K562 (cell line): ENCODE results near the gene SNCB. TPM values are rescaled to one million over a fixed set of nuclear protein-coding genes. Genes with fewer than 3 reads are reported as not detected.

Experiments
- ATF7 ChIP-seq: fragments of 450-650 bp; IDR thresholded peaks from 2 replicates; pipeline ENCODE4 v1.7.1; 2014; ENCODE audit warnings: mild to moderate bottlenecking, moderate library complexity
- BACH1 ChIP-seq: fragments of 200-800 bp; sonication (Bioruptor generic); IDR thresholded peaks from 2 replicates; pipeline ENCODE4 v1.6.1; 2016; ENCODE audit warnings: missing genetic modification characterization, missing compliant biosample characterization
- BRCA1 ChIP-seq, 2 experiments: fragments of 450-650 bp in 1 of 2; sonication (generic) in 1 of 2; formaldehyde crosslinking in 1 of 2; IDR thresholded peaks; 2 replicates each; pipeline versions ENCODE4 v1.5.0 to v1.6.1; 2017 to 2020; ENCODE audit warnings: mild to moderate bottlenecking in 1 of 2, missing genetic modification reagents in 1 of 2
- CCAR2 ChIP-seq: fragments of 200-400 bp; formaldehyde crosslinking; IDR thresholded peaks from 2 replicates; pipeline ENCODE4 v1.6.1; 2017; ENCODE audit warnings: mild to moderate bottlenecking, low read depth, low read length
- CXXC5 ChIP-seq: fragments of 250-450 bp; sonication (Bioruptor Pico); IDR thresholded peaks from 2 replicates; pipeline ENCODE4 v1.8.0; 2022; ENCODE audit warnings: inconsistent platforms, mild to moderate bottlenecking, moderate library complexity
- EGR1 ChIP-seq: fragments of 450-650 bp; conservative IDR thresholded peaks from 2 replicates; pipeline ENCODE4 v1.6.1; 2017; ENCODE audit warnings: mild to moderate bottlenecking
- ESRRA ChIP-seq: fragments of 450-650 bp; IDR thresholded peaks from 2 replicates; pipeline ENCODE4 v1.6.1; 2014; ENCODE audit warnings: low read depth, mild to moderate bottlenecking, moderate library complexity, borderline replicate concordance
- ETV5 ChIP-seq: sonication (generic); formaldehyde crosslinking; IDR thresholded peaks from 2 replicates; pipeline ENCODE4 v1.4.0; 2020; ENCODE audit warnings: low read depth, mild to moderate bottlenecking, missing genetic modification reagents
- KLF6 ChIP-seq: fragments of 250-450 bp; sonication (Bioruptor Pico); IDR thresholded peaks from 2 replicates; pipeline ENCODE4 v1.4.0; 2020; ENCODE audit warnings: mild to moderate bottlenecking, moderate library complexity, borderline replicate concordance
- NCOR1 ChIP-seq: fragments of 450-650 bp; IDR thresholded peaks from 2 replicates; pipeline ENCODE4 v1.6.1; 2016; ENCODE audit warnings: mild to moderate bottlenecking, moderate library complexity
- SMC3 ChIP-seq: conservative IDR thresholded peaks from 2 replicates; pipeline ENCODE4 v1.6.1; 2011; ENCODE audit warnings: low read depth, low read length, improper control_type of control experiment; ENCODE audit not compliant: insufficient read depth
- SOX6 ChIP-seq: fragments of 450-650 bp; IDR thresholded peaks from 2 replicates; pipeline ENCODE4 v1.6.1; 2014; ENCODE audit warnings: mild to moderate bottlenecking
- TFAP4 ChIP-seq: sonication (generic); formaldehyde crosslinking; IDR thresholded peaks from 2 replicates; pipeline ENCODE4 v1.8.0; 2022; ENCODE audit warnings: missing genetic modification reagents, mild to moderate bottlenecking, moderate library complexity, borderline replicate concordance
- ZNF695 ChIP-seq: fragments of 450-650 bp; formaldehyde crosslinking; IDR thresholded peaks from 2 replicates; pipeline ENCODE4 v1.4.0; 2020; ENCODE audit warnings: mild to moderate bottlenecking, moderate library complexity
- ZNF707 ChIP-seq: fragments of 250-450 bp; sonication (Bioruptor Pico); conservative IDR thresholded peaks from 2 replicates; pipeline ENCODE4 v1.8.0; 2022; ENCODE audit warnings: inconsistent platforms, mild to moderate bottlenecking, moderate library complexity
- ZNF780A ChIP-seq: fragments of 250-450 bp; sonication (Bioruptor Pico); IDR thresholded peaks from 2 replicates; pipeline ENCODE4 v1.5.0; 2021; ENCODE audit warnings: mild to moderate bottlenecking
- polyA plus RNA-seq, 8 experiments: library from polyadenylated mRNA; depleted of rRNA in 4 of 8; stranded (reverse) in 5 of 8; unstranded in 3 of 8; fragments of >200 nt; fragmentation: Nextera tagmentation in 2 of 8; fragmentation: Illumina TruSeq in 1 of 8; extraction: Ambion mirVana in 2 of 8; extraction: Trizol in 1 of 8; gene quantifications; 2 replicates each; pipeline versions ENCODE4 v1.2.1 to v1.2.3, GENCODE V29; 2011 to 2014; ENCODE audit warnings: inconsistent platforms in 1 of 8, missing spikeins in 1 of 8
- total RNA-seq, 7 experiments: library from RNA; depleted of rRNA in 6 of 7; stranded (reverse); fragments of >200 nt in 6 of 7; fragmentation: Illumina TruSeq in 2 of 7; extraction: Trizol in 2 of 7; gene quantifications; 2 replicates each; pipeline versions ENCODE4 v1.2.1 to v1.2.3, GENCODE V29; 2011 to 2021; ENCODE audit warnings: low replicate concordance in 1 of 7
- TF ChIP-seq, protein P1 (sequence below), 2 experiments: fragments of 450-650 bp in 1 of 2; IDR thresholded peaks; 2 replicates each; pipeline ENCODE4 v1.6.1; 2011 to 2017; ENCODE audit warnings: low read depth in 2 of 2, antibody characterized with exemption in 1 of 2, borderline replicate concordance in 1 of 2, low read length in 1 of 2, mild to moderate bottlenecking in 1 of 2, mixed read lengths in 1 of 2; ENCODE audit not compliant: control insufficient read depth in 1 of 2

Gene SNCB
- total and polyA plus RNA-seq, 9 of the 15 experiments (the other 6 are each of a cell fraction or from before 2014, with no cell fraction given) = not detected

- TF ChIP-seq, protein P1, sequence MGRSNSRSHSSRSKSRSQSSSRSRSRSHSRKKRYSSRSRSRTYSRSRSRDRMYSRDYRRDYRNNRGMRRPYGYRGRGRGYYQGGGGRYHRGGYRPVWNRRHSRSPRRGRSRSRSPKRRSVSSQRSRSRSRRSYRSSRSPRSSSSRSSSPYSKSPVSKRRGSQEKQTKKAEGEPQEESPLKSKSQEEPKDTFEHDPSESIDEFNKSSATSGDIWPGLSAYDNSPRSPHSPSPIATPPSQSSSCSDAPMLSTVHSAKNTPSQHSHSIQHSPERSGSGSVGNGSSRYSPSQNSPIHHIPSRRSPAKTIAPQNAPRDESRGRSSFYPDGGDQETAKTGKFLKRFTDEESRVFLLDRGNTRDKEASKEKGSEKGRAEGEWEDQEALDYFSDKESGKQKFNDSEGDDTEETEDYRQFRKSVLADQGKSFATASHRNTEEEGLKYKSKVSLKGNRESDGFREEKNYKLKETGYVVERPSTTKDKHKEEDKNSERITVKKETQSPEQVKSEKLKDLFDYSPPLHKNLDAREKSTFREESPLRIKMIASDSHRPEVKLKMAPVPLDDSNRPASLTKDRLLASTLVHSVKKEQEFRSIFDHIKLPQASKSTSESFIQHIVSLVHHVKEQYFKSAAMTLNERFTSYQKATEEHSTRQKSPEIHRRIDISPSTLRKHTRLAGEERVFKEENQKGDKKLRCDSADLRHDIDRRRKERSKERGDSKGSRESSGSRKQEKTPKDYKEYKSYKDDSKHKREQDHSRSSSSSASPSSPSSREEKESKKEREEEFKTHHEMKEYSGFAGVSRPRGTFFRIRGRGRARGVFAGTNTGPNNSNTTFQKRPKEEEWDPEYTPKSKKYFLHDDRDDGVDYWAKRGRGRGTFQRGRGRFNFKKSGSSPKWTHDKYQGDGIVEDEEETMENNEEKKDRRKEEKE (IDR thresholded peaks at IDR 0.05; ENCODE audit: borderline replicate concordance in 1 of 2, control insufficient read depth in 1 of 2, low read depth in 2 of 2, low read length in 1 of 2) = no peak
- TF ChIP-seq ATF7 (0 out of 2 replicates have a peak, but pooled peaks have one; percentile 20), CCAR2 (no peak), SOX6 (no peak), CXXC5 (CRISPR knock-in tag) (peak; percentile 54), SMC3 (peak; percentile 16; the same call in 1 of the 2 replicates), ESRRA (peak; percentile 78; the same call in 1 of the 2 replicates), TFAP4 (CRISPR knock-in tag) (peak; percentile 44; the same call in 1 of the 2 replicates), ZNF780A (CRISPR knock-in tag) (no peak), BRCA1 (IDR thresholded peaks at IDR 0.05) (no peak), BRCA1 (CRISPR knock-in tag; IDR thresholded peaks at IDR 0.05) (no peak), EGR1 (peak; percentile 16; the same call in 1 of the 2 replicates), ZNF695 (CRISPR knock-in tag) (no peak), ETV5 (CRISPR knock-in tag) (0 out of 2 replicates have a peak, but pooled peaks have one; percentile 18), NCOR1 (no peak), KLF6 (no peak), BACH1 (tag) (no peak), ZNF707 (CRISPR knock-in tag) (no peak)
Measured at GRCh38 chr5:176609724-176610434, 20.5 kb downstream of the SNCB start, which contains the start of gene GPRIN1 (continued).
